ENCODE results near the gene CTSA.

GRCh38 chr20:45890077-45890984, 804 bp upstream of the CTSA start:
- TF ChIP-seq EZH2phosphoT487 (IDR thresholded peaks at IDR 0.05; ENCODE audit: unreplicated experiment), result no peak
- peak; percentile 76 to 87 for TF ChIP-seq CTCF (conservative IDR thresholded peaks at IDR 0.05; ENCODE audit: low read depth in 2 of 2)
- no peak for TF ChIP-seq EZH2 (IDR thresholded peaks at IDR 0.05; ENCODE audit: low read depth, unreplicated experiment)
- TF ChIP-seq POLR2AphosphoS5 (IDR thresholded peaks at IDR 0.05; ENCODE audit: low read depth), result peak; percentile 59
- TF ChIP-seq CREB1 (CRISPR knock-in tag; IDR thresholded peaks at IDR 0.05; ENCODE audit: low read depth), result no peak
- TF ChIP-seq ZNF331 (CRISPR knock-in tag; IDR thresholded peaks at IDR 0.05; ENCODE audit: low read depth), result no peak
- TF ChIP-seq REST (IDR thresholded peaks at IDR 0.05; ENCODE audit: unreplicated experiment), result no peak

All from GM23338 (cell line).